Measurements from ENCODE around the gene AATK.
"Not testable (repeated sequence)": the region's sequence is repeated elsewhere in the genome, so short reads cannot be mapped to it uniquely, and the experiment has no call there.

The AATK gene

DNA sequence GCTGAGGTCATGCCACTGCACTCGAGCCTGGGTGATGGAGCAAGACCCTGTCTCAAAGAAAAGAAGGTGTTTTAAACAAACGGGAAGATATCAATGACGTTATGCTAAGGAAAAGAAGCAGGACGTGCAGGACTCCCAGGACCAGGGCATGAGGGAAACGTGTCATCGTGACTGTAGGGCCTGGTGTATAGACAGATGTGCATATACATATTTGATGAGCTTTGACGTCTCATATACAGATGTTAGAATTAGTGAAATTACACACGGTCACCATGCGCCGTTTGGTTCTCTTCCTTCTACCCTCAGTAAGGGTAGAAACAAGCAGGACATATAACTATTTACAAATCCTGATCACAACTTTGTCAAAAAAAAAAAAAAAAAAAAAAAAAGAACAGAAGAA is 18.3 kb downstream of the AATK start:
- H3K27me3 ChIP-seq (ENCODE audit: control insufficient read depth, low read length): no peaks in the 10 kb centered on the region
- H3F3A ChIP-seq (ENCODE audit: control insufficient read depth, insufficient read depth): no peaks in the 10 kb centered on the region
- no peaks in the 10 kb centered on the region for H3K79me2 ChIP-seq (ENCODE audit: control insufficient read depth, low read length)
- TF ChIP-seq EZH2phosphoT487 (IDR thresholded peaks at IDR 0.05; ENCODE audit: borderline replicate concordance, low read length): no peak
- TF ChIP-seq, protein P1, sequence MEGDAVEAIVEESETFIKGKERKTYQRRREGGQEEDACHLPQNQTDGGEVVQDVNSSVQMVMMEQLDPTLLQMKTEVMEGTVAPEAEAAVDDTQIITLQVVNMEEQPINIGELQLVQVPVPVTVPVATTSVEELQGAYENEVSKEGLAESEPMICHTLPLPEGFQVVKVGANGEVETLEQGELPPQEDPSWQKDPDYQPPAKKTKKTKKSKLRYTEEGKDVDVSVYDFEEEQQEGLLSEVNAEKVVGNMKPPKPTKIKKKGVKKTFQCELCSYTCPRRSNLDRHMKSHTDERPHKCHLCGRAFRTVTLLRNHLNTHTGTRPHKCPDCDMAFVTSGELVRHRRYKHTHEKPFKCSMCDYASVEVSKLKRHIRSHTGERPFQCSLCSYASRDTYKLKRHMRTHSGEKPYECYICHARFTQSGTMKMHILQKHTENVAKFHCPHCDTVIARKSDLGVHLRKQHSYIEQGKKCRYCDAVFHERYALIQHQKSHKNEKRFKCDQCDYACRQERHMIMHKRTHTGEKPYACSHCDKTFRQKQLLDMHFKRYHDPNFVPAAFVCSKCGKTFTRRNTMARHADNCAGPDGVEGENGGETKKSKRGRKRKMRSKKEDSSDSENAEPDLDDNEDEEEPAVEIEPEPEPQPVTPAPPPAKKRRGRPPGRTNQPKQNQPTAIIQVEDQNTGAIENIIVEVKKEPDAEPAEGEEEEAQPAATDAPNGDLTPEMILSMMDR (IDR thresholded peaks at IDR 0.05; ENCODE audit: low read depth, low read length, poor library complexity, severe bottlenecking): no peak
- no peaks in the 10 kb centered on the region for H3K9me3 ChIP-seq (ENCODE audit: control insufficient read depth, insufficient read depth, low read length)
- no peak overlapping the region for H3K27ac ChIP-seq (ENCODE audit: low read depth, low read length)
- H3K9me2 ChIP-seq (replicated peaks; ENCODE audit: control insufficient read depth, low read length): no peaks in the 10 kb centered on the region
- H3K36me3 ChIP-seq (ENCODE audit: control insufficient read depth, low read length): no peaks in the 10 kb centered on the region
- no peaks in the 10 kb centered on the region for H3K4me1 ChIP-seq (ENCODE audit: control insufficient read depth, low read length)
- no peaks in the 10 kb centered on the region for H4K20me1 ChIP-seq (ENCODE audit: control insufficient read depth, insufficient read depth, low read depth, low read length)
- no peak overlapping the region for H3K4me2 ChIP-seq (ENCODE audit: low read length)
- H3K4me3 ChIP-seq (ENCODE audit: low read length): no peak overlapping the region

DNA sequence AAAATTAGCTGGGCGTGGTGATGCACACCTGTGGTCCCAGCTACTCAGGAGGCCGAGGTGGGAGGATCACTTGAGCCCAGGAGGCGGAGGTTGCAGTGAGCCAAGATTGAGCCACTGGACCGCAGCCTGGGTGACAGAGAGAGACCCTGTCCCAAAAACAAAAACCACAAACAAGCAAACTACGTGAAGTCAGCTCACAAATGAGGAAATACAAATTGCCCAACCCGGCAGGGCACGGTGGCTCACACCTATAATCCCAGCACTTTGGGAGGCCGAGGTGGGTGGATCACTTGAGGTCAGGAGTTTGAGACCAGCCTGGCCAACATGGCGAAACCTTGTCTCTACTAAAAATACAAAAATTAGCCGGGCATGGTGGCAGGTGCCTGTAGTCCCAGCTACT is 19.8 kb downstream of the AATK start:
- H3K4me2 ChIP-seq (ENCODE audit: low read length); H3K79me2 ChIP-seq (ENCODE audit: control insufficient read depth, low read length); H3K27me3 ChIP-seq (ENCODE audit: control insufficient read depth, low read length); H3K4me1 ChIP-seq (ENCODE audit: control insufficient read depth, low read length); H4K20me1 ChIP-seq (ENCODE audit: control insufficient read depth, insufficient read depth, low read depth, low read length); H3K4me3 ChIP-seq (ENCODE audit: low read length); H3K27ac ChIP-seq (ENCODE audit: low read depth, low read length); H3F3A ChIP-seq (ENCODE audit: control insufficient read depth, insufficient read depth); H3K36me3 ChIP-seq (ENCODE audit: control insufficient read depth, low read length); H3K9me2 ChIP-seq (replicated peaks; ENCODE audit: control insufficient read depth, low read length); H3K9me3 ChIP-seq (ENCODE audit: control insufficient read depth, insufficient read depth, low read length): not testable (repeated sequence)

- TF ChIP-seq EZH2phosphoT487 (IDR thresholded peaks at IDR 0.05; ENCODE audit: borderline replicate concordance, low read length): no peak
- TF ChIP-seq, protein P1 (IDR thresholded peaks at IDR 0.05; ENCODE audit: low read depth, low read length, poor library complexity, severe bottlenecking): no peak
- no peaks in the 10 kb centered on the region for H3K9me3 ChIP-seq (ENCODE audit: control insufficient read depth, insufficient read depth, low read length)
- no peaks in the 10 kb centered on the region for H3K4me1 ChIP-seq (ENCODE audit: control insufficient read depth, low read length)
- no peaks in the 10 kb centered on the region for H3K9me2 ChIP-seq (replicated peaks; ENCODE audit: control insufficient read depth, low read length)
- H3F3A ChIP-seq (ENCODE audit: control insufficient read depth, insufficient read depth): no peaks in the 10 kb centered on the region
- no peak overlapping the region for H3K4me3 ChIP-seq (ENCODE audit: low read length)
- H3K36me3 ChIP-seq (ENCODE audit: control insufficient read depth, low read length): no peaks in the 10 kb centered on the region
- no peak overlapping the region for H3K27ac ChIP-seq (ENCODE audit: low read depth, low read length)
- H4K20me1 ChIP-seq (ENCODE audit: control insufficient read depth, insufficient read depth, low read depth, low read length): no peaks in the 10 kb centered on the region
- H3K27me3 ChIP-seq (ENCODE audit: control insufficient read depth, low read length): no peaks in the 10 kb centered on the region
- H3K79me2 ChIP-seq (ENCODE audit: control insufficient read depth, low read length): no peaks in the 10 kb centered on the region
- no peak overlapping the region for H3K4me2 ChIP-seq (ENCODE audit: low read length)
Observed at GRCh38 chr17:81144423-81144781, 21.6 kb downstream of the AATK start.

- no peak for TF ChIP-seq EZH2phosphoT487 (IDR thresholded peaks at IDR 0.05; ENCODE audit: borderline replicate concordance, low read length)
- TF ChIP-seq, protein P1 (IDR thresholded peaks at IDR 0.05; ENCODE audit: low read depth, low read length, poor library complexity, severe bottlenecking): no peak
- H3K27ac ChIP-seq (ENCODE audit: low read depth, low read length): no peak overlapping the region
Observed at GRCh38 chr17:81143717-81144422, 22.2 kb downstream of the AATK start.

More at GRCh38 chr17:81143717-81144422, 22.2 kb downstream of the AATK start:
- Histone ChIP-seq H3K4me1 (ENCODE audit: control insufficient read depth, low read length) (no peaks in the 10 kb centered on the region), H3K4me3 (ENCODE audit: low read length) (no peak overlapping the region), H4K20me1 (ENCODE audit: control insufficient read depth, insufficient read depth, low read depth, low read length) (no peaks in the 10 kb centered on the region), H3K4me2 (ENCODE audit: low read length) (no peak overlapping the region), H3K9me2 (replicated peaks; ENCODE audit: control insufficient read depth, low read length) (no peaks in the 10 kb centered on the region), H3K9me3 (ENCODE audit: control insufficient read depth, insufficient read depth, low read length) (peaks cover under 1% of the 10 kb centered on the region; the same call in 1 of the 2 replicates), H3K79me2 (ENCODE audit: control insufficient read depth, low read length) (no peaks in the 10 kb centered on the region), H3K27me3 (ENCODE audit: control insufficient read depth, low read length) (no peaks in the 10 kb centered on the region), H3F3A (ENCODE audit: control insufficient read depth, insufficient read depth) (no peaks in the 10 kb centered on the region), H3K36me3 (ENCODE audit: control insufficient read depth, low read length) (no peaks in the 10 kb centered on the region)
